WERI-Rb-1 (cell line): ENCODE measurements around the gene CIROP.

ENCODE experiments used
- DNase-seq: peaks from one replicate; pipeline ENCODE4 v3.0.0-alpha.2; 2020
- H3K27ac ChIP-seq: fragments of 250-450 bp; sonication (Bioruptor Pico); 2 replicates; pipeline ENCODE4 v1.5.1; 2020; ENCODE audit warnings: mild to moderate bottlenecking, moderate library complexity
- H3K27me3 ChIP-seq: fragments of 250-450 bp; sonication (Bioruptor Pico); 2 replicates; pipeline ENCODE4 v1.5.1; 2021; ENCODE audit warnings: mild to moderate bottlenecking, low read depth, moderate library complexity; ENCODE audit not compliant: insufficient read depth, severe bottlenecking
- H3K36me3 ChIP-seq: fragments of 250-450 bp; sonication (Bioruptor Pico); 2 replicates; pipeline ENCODE4 v1.5.1; 2020; ENCODE audit warnings: mild to moderate bottlenecking, moderate library complexity
- H3K4me3 ChIP-seq: 2 replicates; pipeline ENCODE4 v1.5.1; 2011; ENCODE audit warnings: low read depth, mild to moderate bottlenecking, control low read depth, low read length
- H3K9me3 ChIP-seq: fragments of 250-450 bp; sonication (Bioruptor Pico); 2 replicates; pipeline ENCODE4 v1.5.1; 2021; ENCODE audit warnings: mild to moderate bottlenecking, moderate library complexity; ENCODE audit not compliant: severe bottlenecking
- CTCF ChIP-seq: IDR thresholded peaks from 2 replicates; pipeline ENCODE4 v1.5.1; 2011; ENCODE audit warnings: low read depth, mild to moderate bottlenecking, control low read depth, inconsistent platforms, low read length

Gene CIROP

DNA sequence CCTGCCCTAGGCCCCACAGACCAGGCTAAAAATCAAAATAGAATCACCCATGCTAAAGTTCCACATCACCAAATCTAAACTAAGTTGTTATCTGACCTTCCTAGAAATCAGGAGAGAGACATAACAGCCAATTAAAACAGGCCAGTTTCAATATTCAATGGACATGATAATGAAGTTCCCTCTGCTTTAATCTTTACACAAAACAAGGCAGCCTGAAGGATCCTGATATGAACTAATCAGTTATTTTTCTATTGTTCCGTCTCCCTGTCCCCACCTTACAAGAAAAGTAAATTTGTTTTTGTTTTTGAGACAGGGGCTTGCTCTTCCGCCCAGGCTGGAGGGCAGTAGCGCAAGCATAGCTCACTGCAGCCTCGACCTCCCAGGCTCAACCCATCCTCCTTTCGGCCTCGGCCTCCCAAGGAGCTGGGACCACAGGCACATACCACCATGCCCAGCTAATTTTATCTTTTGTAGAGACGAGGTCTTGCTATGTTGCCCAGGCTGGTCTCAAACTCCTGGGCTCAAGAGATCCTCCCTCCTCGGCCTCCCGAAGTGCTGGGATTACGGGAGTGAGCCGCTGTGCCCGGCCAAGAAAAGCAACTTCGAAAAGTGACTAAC lies 19.7 kb upstream of the CIROP start:
- Histone ChIP-seq H3K36me3 (no peaks in the 10 kb centered on the region), H3K27ac (no peak overlapping the region), H3K9me3 (no peaks in the 10 kb centered on the region), H3K4me3 (no peak overlapping the region), H3K27me3 (peaks cover 20% of the 10 kb centered on the region)
- no peak for DNase-seq
- TF ChIP-seq CTCF, result no peak

DNA sequence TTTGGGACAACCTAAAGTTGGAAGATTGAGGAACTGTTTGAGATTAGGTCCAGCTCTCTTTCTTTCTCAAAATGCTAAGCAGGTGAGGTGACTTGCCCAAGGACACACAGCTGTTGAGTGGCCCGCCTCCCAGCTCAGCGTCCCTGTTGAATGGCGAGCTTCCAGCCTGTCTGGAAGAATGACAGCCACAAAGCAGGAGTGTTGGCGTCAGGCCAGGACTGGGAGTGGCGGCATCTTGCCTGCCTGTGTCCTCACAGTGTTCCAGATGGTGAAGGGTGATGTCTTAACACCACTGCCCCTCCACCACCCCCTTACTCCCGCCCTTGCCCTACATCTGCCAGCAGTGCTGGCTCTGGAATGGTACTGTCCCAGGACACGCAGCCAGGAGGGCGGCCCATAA lies 18.6 kb upstream of the CIROP start:
- Histone ChIP-seq H3K9me3 (no peaks in the 10 kb centered on the region), H3K27ac (no peak overlapping the region), H3K4me3 (no peak overlapping the region), H3K27me3 (peaks cover 17% of the 10 kb centered on the region), H3K36me3 (no peaks in the 10 kb centered on the region)
- peak; percentile 66 for DNase-seq
- TF ChIP-seq CTCF, result no peak

DNA sequence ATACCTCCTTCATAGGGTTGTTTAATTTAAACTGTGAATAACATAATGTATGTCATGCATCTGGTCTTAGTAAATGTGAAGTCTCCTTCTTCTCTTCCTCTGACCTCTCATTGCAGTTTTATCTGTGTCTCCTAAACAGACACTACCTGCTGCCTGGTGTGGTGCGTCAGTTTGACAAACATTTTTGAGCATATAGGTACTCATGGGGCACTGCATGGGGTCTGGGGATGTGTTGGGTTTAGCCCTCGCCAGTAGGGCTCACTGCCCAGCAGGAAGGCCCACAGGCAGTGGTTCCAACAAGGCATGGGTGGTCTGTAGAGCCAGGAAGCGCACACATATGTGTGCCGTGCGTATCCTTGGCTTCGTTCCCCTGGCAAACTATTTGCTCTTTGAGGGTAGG lies 17.3 kb upstream of the CIROP start:
- Histone ChIP-seq H3K9me3 (no peaks in the 10 kb centered on the region), H3K4me3 (no peak overlapping the region), H3K36me3 (no peaks in the 10 kb centered on the region), H3K27ac (no peak overlapping the region), H3K27me3 (peaks cover 11% of the 10 kb centered on the region)
- no peak for TF ChIP-seq CTCF
- no peak for DNase-seq

DNA sequence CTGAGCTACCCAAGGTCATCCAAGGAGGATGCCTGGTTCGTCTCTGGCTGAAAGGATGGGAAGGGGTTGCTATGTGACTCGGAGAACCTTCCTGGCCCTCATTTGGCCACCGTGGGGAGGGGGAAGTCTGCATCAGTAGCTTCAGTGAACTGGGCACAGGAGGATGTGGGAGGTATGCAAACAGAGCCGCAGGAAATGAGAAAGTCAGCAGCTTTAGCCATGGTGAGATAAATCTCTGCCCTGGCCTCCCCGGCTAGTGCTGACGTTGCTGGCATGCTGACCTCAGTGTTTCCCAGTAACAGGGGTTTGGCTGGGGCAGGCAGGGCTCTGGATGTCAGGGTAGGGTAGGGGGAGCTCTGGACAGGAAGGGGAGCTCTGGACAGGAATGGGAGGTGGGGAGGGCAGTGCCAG lies 16.6 kb upstream of the CIROP start:
- H3K27ac ChIP-seq, result no peak overlapping the region
- no peak for DNase-seq
- H3K36me3 ChIP-seq, result no peaks in the 10 kb centered on the region
- peaks cover 10% of the 10 kb centered on the region for H3K27me3 ChIP-seq
- no peak overlapping the region for H3K4me3 ChIP-seq
- no peak for TF ChIP-seq CTCF
- no peaks in the 10 kb centered on the region for H3K9me3 ChIP-seq

- no peak overlapping the region for H3K4me3 ChIP-seq
- H3K36me3 ChIP-seq, result no peaks in the 10 kb centered on the region
- peak; percentile 98 for TF ChIP-seq CTCF
- H3K9me3 ChIP-seq, result no peaks in the 10 kb centered on the region
- H3K27me3 ChIP-seq, result peaks cover 9% of the 10 kb centered on the region
- DNase-seq, result peak; percentile 90
- H3K27ac ChIP-seq, result no peak overlapping the region
Measured at GRCh38 chr14:23120541-23121251, 15.9 kb upstream of the CIROP start.
